ENCODE results near the gene RPL13A.

Gene RPL13A

GRCh38 chr19:49486710-49487276 lies 615 bp upstream of the RPL13A start:
- DNase-seq: no peak

- no peak for DNase-seq
Observed at GRCh38 chr19:49488046-49488862, 846 bp downstream of the RPL13A start.

GRCh38 chr19:49488863-49489537 lies 1.6 kb downstream of the RPL13A start:
- DNase-seq: no peak

GRCh38 chr19:49489601-49490167 lies 2.3 kb downstream of the RPL13A start:
- DNase-seq: no peak

GRCh38 chr19:49490287-49491029 lies 3.0 kb downstream of the RPL13A start:
- no peak for DNase-seq

- DNase-seq: no peak
Observed at GRCh38 chr19:49491030-49491803, 3.8 kb downstream of the RPL13A start.

GRCh38 chr19:49491804-49492572 lies 4.6 kb downstream of the RPL13A start:
- no peak for DNase-seq

GRCh38 chr19:49492573-49493405 lies 5.4 kb downstream of the RPL13A start:
- no peak for DNase-seq

GRCh38 chr19:49496574-49497008 lies 9.2 kb downstream of the RPL13A start:
- DNase-seq: no peak

- DNase-seq: no peak
Observed at GRCh38 chr19:49497047-49497788, 9.8 kb downstream of the RPL13A start.

- no peak for DNase-seq
Observed at GRCh38 chr19:49497789-49498103, 10.3 kb downstream of the RPL13A start.

GRCh38 chr19:49498475-49498874 lies 11.1 kb downstream of the RPL13A start:
- DNase-seq: no peak

- no peak for DNase-seq
Observed at GRCh38 chr19:49499030-49499670, 11.7 kb downstream of the RPL13A start.

GRCh38 chr19:49502866-49503581 lies 15.6 kb downstream of the RPL13A start:
- DNase-seq: peak; percentile 49 to 64

GRCh38 chr19:49503582-49503962 lies 16.2 kb downstream of the RPL13A start:
- DNase-seq: no peak

GRCh38 chr19:49506575-49507105 lies 19.2 kb downstream of the RPL13A start:
- peak in 1 of 2 experiments; percentile 66 for DNase-seq

- no peak for DNase-seq
Observed at GRCh38 chr19:49507803-49508494, 20.5 kb downstream of the RPL13A start.

Data from NCI-H1930 (cell line).